Cardiac fibroblast (primary cell): ENCODE measurements around the gene TMEM30A.
A peak's percentile ranks its signal among the peaks of the same experiment; 100 is the strongest.

Experiments
- DNase-seq, 2 donors: peaks; one replicate each; pipeline versions ENCODE4 v3.0.0 to v3.0.0-alpha.2; 2010; ENCODE audit warnings: low read depth in 2 of 2
- H3K4me3 ChIP-seq, 2 donors: replicated peaks in 1 of 2; 1 replicate in 1 of 2; 2 replicates in 1 of 2; pipeline ENCODE4 v1.5.1; 2011; ENCODE audit warnings: low read depth in 2 of 2, low read length in 2 of 2, mild to moderate bottlenecking in 2 of 2, moderate library complexity in 1 of 2
- CTCF ChIP-seq: IDR thresholded peaks from one replicate; pipeline ENCODE4 v1.5.1; 2011; ENCODE audit warnings: low read depth, mild to moderate bottlenecking, low read length, inconsistent platforms

TMEM30A gene

GRCh38 chr6:75284632-75285282, at the start of gene TMEM30A:
Gene TMEM30A (minus strand): TSS chr6:75284792. CDS start chr6:75284638, 154 bp downstream.
- no peak for TF ChIP-seq CTCF
- peak within 1 kb of the TSS; percentile 93 to 94 for H3K4me3 ChIP-seq
- peak; percentile 99 for DNase-seq

DNA sequence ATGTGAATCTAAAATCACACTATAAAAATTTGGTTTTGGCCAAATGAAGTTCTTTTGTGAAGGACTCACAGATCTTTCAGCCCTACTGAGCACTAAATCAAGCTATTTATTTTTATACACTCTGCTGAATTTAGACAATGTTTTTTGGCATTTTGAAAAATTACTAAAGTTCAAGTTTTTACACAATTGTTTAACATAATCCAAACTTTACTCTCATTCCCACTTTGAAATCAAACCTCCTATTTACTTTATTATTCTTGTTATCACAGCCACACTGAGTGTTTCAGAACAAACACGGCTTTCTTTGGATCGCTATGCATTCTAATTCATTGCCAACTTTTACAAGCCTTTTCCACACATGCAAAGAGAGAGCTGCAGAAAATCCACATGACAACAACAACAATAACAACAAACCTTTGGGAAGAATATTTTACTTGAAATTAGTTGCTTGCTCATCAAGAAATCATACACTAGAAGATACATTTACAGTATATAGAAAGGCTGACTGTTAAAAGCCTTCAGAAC, 49.1 kb upstream of the TMEM30A start:
- TF ChIP-seq CTCF: no peak
- DNase-seq: peak in 1 of 2 donors; percentile 52
- H3K4me3 ChIP-seq: no peak overlapping the region

DNA sequence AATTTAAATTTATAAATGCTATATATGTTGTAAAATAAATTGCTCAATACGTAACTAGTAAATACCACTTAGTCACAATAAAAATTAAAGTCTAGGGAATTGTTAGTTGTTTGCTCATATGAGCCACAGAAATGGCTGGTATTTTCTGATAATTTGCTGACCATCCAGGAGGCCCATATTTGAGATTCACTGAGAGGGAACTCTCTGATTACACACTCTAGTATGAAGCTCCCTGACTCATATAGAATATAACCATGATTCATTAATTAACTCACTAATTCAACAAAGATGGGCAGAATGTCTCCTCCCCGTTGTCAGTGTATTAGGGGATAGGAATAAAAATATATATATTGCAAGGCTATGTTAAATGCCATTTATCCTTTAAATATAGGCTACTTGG, 46.6 kb upstream of the TMEM30A start:
- TF ChIP-seq CTCF: no peak
- DNase-seq: peak; percentile 30 to 78
- no peak overlapping the region for H3K4me3 ChIP-seq

DNA sequence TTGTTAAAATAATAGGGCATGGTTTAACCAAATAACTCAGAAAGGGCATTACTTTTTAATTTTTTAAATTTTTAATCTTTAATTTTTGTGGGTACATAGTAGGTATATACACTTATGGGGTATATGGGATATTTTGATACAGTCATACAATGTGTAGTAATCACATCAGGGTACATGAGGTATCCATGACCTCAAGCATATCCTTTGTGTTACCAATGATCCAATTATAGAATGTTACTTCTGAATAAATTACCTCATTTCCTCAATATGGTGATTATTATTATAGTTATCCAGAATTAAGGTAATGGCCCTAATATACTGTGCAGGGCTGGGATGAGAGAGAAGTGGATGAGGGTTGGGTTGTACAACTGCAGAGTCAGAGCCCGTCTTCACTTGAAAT, 45.1 kb upstream of the TMEM30A start:
- TF ChIP-seq CTCF: no peak
- H3K4me3 ChIP-seq: no peak overlapping the region
- no peak for DNase-seq

GRCh38 chr6:75327807-75328206, 43.2 kb upstream of the TMEM30A start:
- H3K4me3 ChIP-seq: no peak overlapping the region
- TF ChIP-seq CTCF: no peak
- DNase-seq: no peak

GRCh38 chr6:75326557-75327258, 42.1 kb upstream of the TMEM30A start:
- no peak for TF ChIP-seq CTCF
- no peak overlapping the region for H3K4me3 ChIP-seq
- peak in 1 of 2 donors; percentile 69 for DNase-seq
